Activated CD4-positive, alpha-beta memory T cell treated with anti-CD3 and anti-CD28 coated beads, Interleukin-2, amount 10 ng/mL, durations not matched to agents 7 days and 5 days (primary cell): ENCODE data around the gene KAZN. TPM values are rescaled to one million over a fixed set of nuclear protein-coding genes. Genes with fewer than 3 reads are reported as not detected.

Experiments used
- CTCF ChIA-PET: fragments of 350-600 bp; sonication (Branson Sonifier 250); formaldehyde crosslinking; loops from one replicate; lab custom pipeline; 2021; ENCODE audit warnings: antibody characterized with exemption, inconsistent platforms; lab: Charles Lee
- POLR2A ChIA-PET: fragments of 350-600 bp; sonication (Branson Sonifier 250); formaldehyde crosslinking; loops from one replicate; lab custom pipeline; 2021; ENCODE audit warnings: antibody characterized with exemption; lab: Charles Lee
- DNase-seq: peaks from one replicate; pipeline ENCODE4 v3.0.0-alpha.2; 2020
- H3K27ac Mint-ChIP-seq: one replicate; pipeline ENCODE4 v1.8.0; 2021; ENCODE audit warnings: mild to moderate bottlenecking, mixed read lengths
- H3K27me3 Mint-ChIP-seq: one replicate; pipeline ENCODE4 v1.8.0; 2021; ENCODE audit warnings: mixed read lengths
- H3K36me3 Mint-ChIP-seq: one replicate; pipeline ENCODE4 v1.8.0; 2021; ENCODE audit warnings: low read depth, mixed read lengths
- H3K4me1 Mint-ChIP-seq: one replicate; pipeline ENCODE4 v1.8.0; 2021; ENCODE audit warnings: mixed read lengths
- H3K4me3 Mint-ChIP-seq: one replicate; pipeline ENCODE4 v1.8.0; 2021; ENCODE audit warnings: mild to moderate bottlenecking, mixed read lengths
- H3K9me3 Mint-ChIP-seq: one replicate; pipeline ENCODE4 v1.8.0; 2021; ENCODE audit warnings: mixed read lengths
- total RNA-seq, 2 experiments: library from RNA; stranded (reverse); gene quantifications; one replicate each; pipeline ENCODE4 v1.2.3, GENCODE V29; 2021

KAZN gene
- total RNA-seq, 2 experiments from 2014 or later = 0.30 to 0.43 TPM

GRCh38 chr1:14949836-14950713 is 351.6 kb downstream of the KAZN start:
- no peaks in the 10 kb centered on the region for H3K9me3 Mint-ChIP-seq
- no peak for DNase-seq
- H3K4me1 Mint-ChIP-seq = no peaks in the 10 kb centered on the region
- H3K27ac Mint-ChIP-seq = no peak overlapping the region
- no peaks in the 10 kb centered on the region for H3K36me3 Mint-ChIP-seq
- no peak overlapping the region for H3K4me3 Mint-ChIP-seq
- CTCF ChIA-PET = no interaction called here
- POLR2A ChIA-PET = no interaction called here
- no peaks in the 10 kb centered on the region for H3K27me3 Mint-ChIP-seq

GRCh38 chr1:14951766-14952165 is 353.3 kb downstream of the KAZN start:
- Mint-ChIP-seq H3K36me3 (no peaks in the 10 kb centered on the region), H3K27ac (no peak overlapping the region)

GRCh38 chr1:14952626-14953314 is 354.3 kb downstream of the KAZN start:
- DNase-seq = no peak
- Mint-ChIP-seq H3K27ac (no peak overlapping the region), H3K27me3 (no peaks in the 10 kb centered on the region), H3K9me3 (no peaks in the 10 kb centered on the region), H3K36me3 (no peaks in the 10 kb centered on the region), H3K4me1 (no peaks in the 10 kb centered on the region), H3K4me3 (no peak overlapping the region)
- CTCF ChIA-PET = no interaction called here
- POLR2A ChIA-PET = no interaction called here

More at GRCh38 chr1:14951766-14952165, 353.3 kb downstream of the KAZN start:
- DNase-seq = no peak
- Mint-ChIP-seq H3K4me3 (no peak overlapping the region), H3K4me1 (no peaks in the 10 kb centered on the region), H3K27me3 (no peaks in the 10 kb centered on the region), H3K9me3 (no peaks in the 10 kb centered on the region)
- CTCF ChIA-PET = no interaction called here
- POLR2A ChIA-PET = no interaction called here

DNA sequence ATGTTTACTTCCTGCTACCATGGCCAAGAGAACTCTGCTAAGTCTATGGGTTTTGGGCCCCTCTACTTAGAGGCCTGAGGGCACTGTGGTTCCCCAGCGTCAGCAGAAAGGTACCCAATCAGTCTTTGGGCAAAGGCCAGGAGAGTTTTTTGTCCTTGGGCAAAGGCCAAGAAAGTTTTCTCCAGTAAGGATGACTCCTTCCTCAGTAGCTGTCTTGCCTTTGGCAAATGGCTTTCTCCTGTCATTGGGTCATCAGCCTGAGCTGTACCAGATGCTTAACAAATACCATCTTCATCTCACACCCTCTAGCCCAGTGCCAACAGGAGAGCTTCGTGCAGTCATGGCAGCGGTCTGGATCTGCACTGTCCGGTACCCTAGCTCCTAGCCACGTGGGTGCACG is 355.7 kb downstream of the KAZN start:
- Mint-ChIP-seq H3K27me3 (no peaks in the 10 kb centered on the region), H3K4me1 (no peaks in the 10 kb centered on the region), H3K4me3 (no peak overlapping the region), H3K9me3 (no peaks in the 10 kb centered on the region), H3K36me3 (no peaks in the 10 kb centered on the region), H3K27ac (no peak overlapping the region)
- no peak for DNase-seq
- ChIA-PET POLR2A (no interaction called here), CTCF (no interaction called here)

GRCh38 chr1:14954930-14955329 is 356.4 kb downstream of the KAZN start:
- H3K27me3 Mint-ChIP-seq = no peaks in the 10 kb centered on the region
- no peak overlapping the region for H3K4me3 Mint-ChIP-seq
- ChIA-PET POLR2A (no interaction called here), CTCF (no interaction called here)
- no peaks in the 10 kb centered on the region for H3K9me3 Mint-ChIP-seq
- DNase-seq = no peak
- H3K27ac Mint-ChIP-seq = no peak overlapping the region
- H3K4me1 Mint-ChIP-seq = no peaks in the 10 kb centered on the region
- H3K36me3 Mint-ChIP-seq = no peaks in the 10 kb centered on the region

DNA sequence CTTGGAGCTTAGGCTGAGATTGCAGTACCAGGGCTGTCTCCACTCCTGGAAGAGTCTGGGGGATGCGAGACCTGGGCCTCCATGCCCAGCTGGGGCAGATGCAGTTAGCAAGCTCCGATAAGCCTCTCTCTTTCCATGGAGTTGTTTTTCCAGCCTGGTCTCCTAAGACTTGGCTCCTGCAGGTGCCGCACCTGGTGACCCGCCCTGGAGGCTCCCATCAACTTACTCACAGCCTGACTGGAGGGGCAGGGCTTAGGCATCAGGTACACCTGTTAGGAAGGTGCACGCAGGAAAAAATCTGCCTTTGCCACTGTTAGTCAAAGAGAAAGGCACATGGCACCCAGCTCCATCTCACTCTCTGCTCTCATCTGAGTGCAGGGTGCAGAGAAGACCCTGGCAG is 356.9 kb downstream of the KAZN start:
- no peak for DNase-seq
- CTCF ChIA-PET = no interaction called here
- Mint-ChIP-seq H3K4me3 (no peak overlapping the region), H3K4me1 (no peaks in the 10 kb centered on the region), H3K27me3 (no peaks in the 10 kb centered on the region), H3K36me3 (no peaks in the 10 kb centered on the region), H3K27ac (no peak overlapping the region), H3K9me3 (no peaks in the 10 kb centered on the region)
- POLR2A ChIA-PET = no interaction called here

- H3K27ac Mint-ChIP-seq = no peak overlapping the region
- H3K4me3 Mint-ChIP-seq = no peak overlapping the region
- ChIA-PET CTCF (no interaction called here), POLR2A (no interaction called here)
- no peak for DNase-seq
- H3K36me3 Mint-ChIP-seq = no peaks in the 10 kb centered on the region
- no peaks in the 10 kb centered on the region for H3K4me1 Mint-ChIP-seq
- no peaks in the 10 kb centered on the region for H3K27me3 Mint-ChIP-seq
- no peaks in the 10 kb centered on the region for H3K9me3 Mint-ChIP-seq
These were observed 357.5 kb downstream of the KAZN start for GRCh38 chr1:14955976-14956375.

DNA sequence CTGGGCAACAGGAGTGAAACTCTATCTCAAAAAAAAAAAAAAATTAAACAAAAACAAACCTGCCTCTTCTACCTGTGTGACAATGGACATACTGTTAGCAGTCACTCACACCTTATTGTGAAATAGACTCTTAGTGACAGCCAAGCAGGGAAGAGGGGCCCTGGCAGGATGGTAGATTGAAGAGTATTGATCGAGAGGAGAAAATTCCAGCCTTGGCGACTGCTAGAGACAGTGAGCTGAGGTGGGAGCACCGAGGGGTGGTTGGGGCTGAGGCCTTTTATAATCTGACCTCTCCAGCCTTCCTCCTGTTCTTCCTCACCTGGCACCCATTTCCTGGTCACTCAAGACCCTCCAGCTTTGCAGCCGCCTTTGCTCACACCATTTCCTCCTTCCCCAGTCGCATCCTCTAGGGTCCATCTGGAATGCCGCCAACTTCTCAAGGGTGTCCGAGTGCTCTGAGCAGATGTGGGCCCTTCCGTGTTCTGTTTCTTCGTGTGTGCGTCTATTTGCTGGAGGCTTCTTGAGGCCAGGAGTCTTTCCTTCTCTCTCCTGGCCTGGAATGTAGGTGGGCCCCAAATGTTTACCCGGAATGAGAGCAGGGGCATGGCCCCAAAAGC is 358.2 kb downstream of the KAZN start:
- Mint-ChIP-seq H3K9me3 (no peaks in the 10 kb centered on the region), H3K4me3 (no peak overlapping the region), H3K4me1 (no peaks in the 10 kb centered on the region), H3K27ac (no peak overlapping the region), H3K27me3 (no peaks in the 10 kb centered on the region), H3K36me3 (no peaks in the 10 kb centered on the region)
- CTCF ChIA-PET = no interaction called here
- DNase-seq = no peak
- POLR2A ChIA-PET = no interaction called here

GRCh38 chr1:14957375-14958098 is 359.1 kb downstream of the KAZN start:
- no peaks in the 10 kb centered on the region for H3K4me1 Mint-ChIP-seq
- H3K9me3 Mint-ChIP-seq = no peaks in the 10 kb centered on the region
- no peak for DNase-seq
- H3K27me3 Mint-ChIP-seq = no peaks in the 10 kb centered on the region
- no peaks in the 10 kb centered on the region for H3K36me3 Mint-ChIP-seq
- no peak overlapping the region for H3K27ac Mint-ChIP-seq
- CTCF ChIA-PET = no interaction called here
- no peak overlapping the region for H3K4me3 Mint-ChIP-seq
- POLR2A ChIA-PET = no interaction called here

DNA sequence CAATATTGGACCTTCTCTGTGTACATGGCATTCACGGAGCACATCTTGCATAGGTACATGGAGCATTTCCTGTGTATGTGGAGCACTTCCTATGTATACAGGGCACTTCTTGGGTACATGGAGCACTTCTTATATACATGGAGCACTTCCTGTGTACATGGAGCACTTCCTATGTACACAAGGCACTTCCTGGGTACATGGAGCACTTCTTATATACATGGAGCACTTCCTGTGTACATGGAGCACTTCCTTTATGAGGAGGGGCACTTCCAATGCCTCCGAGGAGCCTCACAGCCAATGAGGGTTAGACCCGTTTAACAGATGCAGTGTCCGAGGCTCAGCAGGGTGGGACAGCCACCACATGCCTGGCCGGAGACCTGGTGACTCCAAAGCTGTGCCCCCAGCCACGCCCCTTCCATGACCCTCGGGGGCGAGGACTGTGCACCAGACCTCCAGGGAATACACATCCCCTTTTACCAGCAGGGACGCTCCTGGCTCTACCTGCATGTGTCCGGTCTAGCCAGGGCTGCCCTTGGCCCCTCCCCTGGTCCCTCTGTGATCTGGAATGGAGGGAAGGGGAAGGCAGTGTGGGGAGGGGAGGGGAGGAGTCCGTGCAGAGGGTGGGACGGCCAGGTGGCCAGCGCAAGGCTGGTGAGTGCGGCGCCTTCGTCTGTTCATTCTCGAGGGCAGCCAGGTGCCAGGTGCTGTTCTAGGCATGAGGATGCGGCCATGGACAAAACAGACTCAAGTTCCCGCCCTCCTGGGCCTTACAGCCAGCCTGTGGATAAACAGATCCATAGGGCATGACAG is 360.0 kb downstream of the KAZN start:
- Mint-ChIP-seq H3K36me3 (no peaks in the 10 kb centered on the region), H3K9me3 (no peaks in the 10 kb centered on the region), H3K4me1 (no peaks in the 10 kb centered on the region), H3K27ac (no peak overlapping the region), H3K4me3 (no peak overlapping the region), H3K27me3 (no peaks in the 10 kb centered on the region)
- ChIA-PET CTCF (no interaction called here), POLR2A (no interaction called here)
- DNase-seq = no peak

GRCh38 chr1:14959059-14959694 is 360.7 kb downstream of the KAZN start:
- H3K27me3 Mint-ChIP-seq = no peaks in the 10 kb centered on the region
- DNase-seq = no peak
- no peak overlapping the region for H3K4me3 Mint-ChIP-seq
- ChIA-PET CTCF (no interaction called here), POLR2A (no interaction called here)
- H3K36me3 Mint-ChIP-seq = no peaks in the 10 kb centered on the region
- no peak overlapping the region for H3K27ac Mint-ChIP-seq
- no peaks in the 10 kb centered on the region for H3K4me1 Mint-ChIP-seq
- no peaks in the 10 kb centered on the region for H3K9me3 Mint-ChIP-seq

GRCh38 chr1:14961661-14962267 is 363.3 kb downstream of the KAZN start:
- ChIA-PET POLR2A (no interaction called here), CTCF (no interaction called here)
- Mint-ChIP-seq H3K4me1 (no peaks in the 10 kb centered on the region), H3K27ac (no peak overlapping the region), H3K27me3 (peaks cover 2% of the 10 kb centered on the region), H3K9me3 (no peaks in the 10 kb centered on the region), H3K4me3 (no peak overlapping the region), H3K36me3 (no peaks in the 10 kb centered on the region)
- no peak for DNase-seq
